HK-2 (cell line): ENCODE results near the gene CIAPIN1.

Experiments
- DNase-seq: peaks from one replicate; pipeline ENCODE4 v3.0.0-alpha.2; 2018; ENCODE audit not compliant: unreplicated experiment

CIAPIN1 gene

GRCh38 chr16:57447186-57447962, at the start of gene CIAPIN1, which contains the start of gene COQ9:
Gene CIAPIN1, minus strand, starts transcription at chr16:57447385. Its CDS starts 6,457 bp downstream, at chr16:57440928.
Gene COQ9, plus strand, starts transcription at chr16:57447479. Its CDS starts 27 bp downstream, at chr16:57447506.
- peak; percentile 93 for DNase-seq

- no peak for DNase-seq
Measured at GRCh38 chr16:57493767-57494166, 46.6 kb upstream of the CIAPIN1 start.

- DNase-seq = no peak
Measured at GRCh38 chr16:57489229-57489628, 42.0 kb upstream of the CIAPIN1 start.

GRCh38 chr16:57486858-57487834, 40.0 kb upstream of the CIAPIN1 start:
- peak; percentile 29 for DNase-seq

- peak; percentile 85 for DNase-seq
Measured at GRCh38 chr16:57485916-57486857, 39.0 kb upstream of the CIAPIN1 start, which contains the start of gene DOK4. Gene DOK4, minus strand, starts transcription at chr16:57486493. Its CDS starts 6,986 bp downstream, at chr16:57479507.

GRCh38 chr16:57485091-57485915, 38.1 kb upstream of the CIAPIN1 start:
- no peak for DNase-seq

GRCh38 chr16:57484515-57485005, 37.4 kb upstream of the CIAPIN1 start:
- no peak for DNase-seq

GRCh38 chr16:57483725-57484514, 36.7 kb upstream of the CIAPIN1 start:
- DNase-seq = no peak

GRCh38 chr16:57482845-57483545, 35.8 kb upstream of the CIAPIN1 start:
- DNase-seq = no peak

GRCh38 chr16:57481421-57481820, 34.2 kb upstream of the CIAPIN1 start:
- DNase-seq = no peak

- DNase-seq = no peak
Measured at GRCh38 chr16:57480754-57481230, 33.6 kb upstream of the CIAPIN1 start.

GRCh38 chr16:57479976-57480753, 33.0 kb upstream of the CIAPIN1 start:
- peak; percentile 89 for DNase-seq

GRCh38 chr16:57479205-57479975, 32.2 kb upstream of the CIAPIN1 start:
- peak; percentile 83 for DNase-seq

GRCh38 chr16:57478396-57479204, 31.4 kb upstream of the CIAPIN1 start:
- DNase-seq = no peak

- no peak for DNase-seq
Measured at GRCh38 chr16:57477531-57478202, 30.5 kb upstream of the CIAPIN1 start.
